Measurements from ENCODE around the gene PRDM16.

The PRDM16 gene

GRCh38 chr1:3132660-3133059 is 63.7 kb downstream of the PRDM16 start:
- TF ChIP-seq, protein P1, sequence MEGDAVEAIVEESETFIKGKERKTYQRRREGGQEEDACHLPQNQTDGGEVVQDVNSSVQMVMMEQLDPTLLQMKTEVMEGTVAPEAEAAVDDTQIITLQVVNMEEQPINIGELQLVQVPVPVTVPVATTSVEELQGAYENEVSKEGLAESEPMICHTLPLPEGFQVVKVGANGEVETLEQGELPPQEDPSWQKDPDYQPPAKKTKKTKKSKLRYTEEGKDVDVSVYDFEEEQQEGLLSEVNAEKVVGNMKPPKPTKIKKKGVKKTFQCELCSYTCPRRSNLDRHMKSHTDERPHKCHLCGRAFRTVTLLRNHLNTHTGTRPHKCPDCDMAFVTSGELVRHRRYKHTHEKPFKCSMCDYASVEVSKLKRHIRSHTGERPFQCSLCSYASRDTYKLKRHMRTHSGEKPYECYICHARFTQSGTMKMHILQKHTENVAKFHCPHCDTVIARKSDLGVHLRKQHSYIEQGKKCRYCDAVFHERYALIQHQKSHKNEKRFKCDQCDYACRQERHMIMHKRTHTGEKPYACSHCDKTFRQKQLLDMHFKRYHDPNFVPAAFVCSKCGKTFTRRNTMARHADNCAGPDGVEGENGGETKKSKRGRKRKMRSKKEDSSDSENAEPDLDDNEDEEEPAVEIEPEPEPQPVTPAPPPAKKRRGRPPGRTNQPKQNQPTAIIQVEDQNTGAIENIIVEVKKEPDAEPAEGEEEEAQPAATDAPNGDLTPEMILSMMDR (IDR thresholded peaks at IDR 0.05; ENCODE audit: borderline replicate concordance, extremely low read depth, low read length, poor library complexity, severe bottlenecking) = no peak
- TF ChIP-seq EZH2 (IDR thresholded peaks at IDR 0.05; ENCODE audit: borderline replicate concordance, low read depth, low read length, severe bottlenecking) = no peak
- Histone ChIP-seq H2AFZ (ENCODE audit: low read depth, low read length) (no peak overlapping the region), H3K27me3 (ENCODE audit: insufficient read depth, low read length, poor library complexity) (no peaks in the 10 kb centered on the region), H3K27ac (ENCODE audit: low read length) (no peak overlapping the region), H3K4me1 (ENCODE audit: insufficient read depth, low read length) (no peaks in the 10 kb centered on the region), H3K9ac (ENCODE audit: low read depth, low read length) (no peak overlapping the region), H3K9me3 (ENCODE audit: insufficient read depth, low read length, severe bottlenecking) (no peaks in the 10 kb centered on the region), H3K79me2 (ENCODE audit: insufficient read depth, low read length) (no peaks in the 10 kb centered on the region), H3K36me3 (ENCODE audit: insufficient read depth, low read length) (no peaks in the 10 kb centered on the region), H3K4me2 (ENCODE audit: insufficient read depth, low read length) (no peak overlapping the region), H3K4me3 (ENCODE audit: low read depth in 1 of 2, low read length in 2 of 2) (no peak overlapping the region), H4K20me1 (ENCODE audit: insufficient read depth, low read length) (0 out of 2 replicates have a peak, but pooled peaks cover 3% of the 10 kb centered on the region)
- ATAC-seq (ENCODE audit: insufficient read depth, low read depth) (no peak), DNase-seq (no peak)

- H3K27me3 ChIP-seq (ENCODE audit: insufficient read depth, low read length, poor library complexity) = no peaks in the 10 kb centered on the region
- no peaks in the 10 kb centered on the region for H3K36me3 ChIP-seq (ENCODE audit: insufficient read depth, low read length)
- no peaks in the 10 kb centered on the region for H3K4me1 ChIP-seq (ENCODE audit: insufficient read depth, low read length)
- TF ChIP-seq, protein P1 (IDR thresholded peaks at IDR 0.05; ENCODE audit: borderline replicate concordance, extremely low read depth, low read length, poor library complexity, severe bottlenecking) = no peak
- no peak for TF ChIP-seq EZH2 (IDR thresholded peaks at IDR 0.05; ENCODE audit: borderline replicate concordance, low read depth, low read length, severe bottlenecking)
- ATAC-seq (ENCODE audit: insufficient read depth, low read depth) (no peak), DNase-seq (no peak)
- no peaks in the 10 kb centered on the region for H3K79me2 ChIP-seq (ENCODE audit: insufficient read depth, low read length)
- H3K4me3 ChIP-seq (ENCODE audit: low read depth in 1 of 2, low read length in 2 of 2) = no peak overlapping the region
- no peak overlapping the region for H3K4me2 ChIP-seq (ENCODE audit: insufficient read depth, low read length)
- no peak overlapping the region for H3K9ac ChIP-seq (ENCODE audit: low read depth, low read length)
- no peaks in the 10 kb centered on the region for H3K9me3 ChIP-seq (ENCODE audit: insufficient read depth, low read length, severe bottlenecking)
- 0 out of 2 replicates have a peak, but pooled peaks cover 3% of the 10 kb centered on the region for H4K20me1 ChIP-seq (ENCODE audit: insufficient read depth, low read length)
- H2AFZ ChIP-seq (ENCODE audit: low read depth, low read length) = no peak overlapping the region
- H3K27ac ChIP-seq (ENCODE audit: low read length) = no peak overlapping the region
These were observed 64.7 kb downstream of the PRDM16 start for GRCh38 chr1:3133686-3134085.

DNA sequence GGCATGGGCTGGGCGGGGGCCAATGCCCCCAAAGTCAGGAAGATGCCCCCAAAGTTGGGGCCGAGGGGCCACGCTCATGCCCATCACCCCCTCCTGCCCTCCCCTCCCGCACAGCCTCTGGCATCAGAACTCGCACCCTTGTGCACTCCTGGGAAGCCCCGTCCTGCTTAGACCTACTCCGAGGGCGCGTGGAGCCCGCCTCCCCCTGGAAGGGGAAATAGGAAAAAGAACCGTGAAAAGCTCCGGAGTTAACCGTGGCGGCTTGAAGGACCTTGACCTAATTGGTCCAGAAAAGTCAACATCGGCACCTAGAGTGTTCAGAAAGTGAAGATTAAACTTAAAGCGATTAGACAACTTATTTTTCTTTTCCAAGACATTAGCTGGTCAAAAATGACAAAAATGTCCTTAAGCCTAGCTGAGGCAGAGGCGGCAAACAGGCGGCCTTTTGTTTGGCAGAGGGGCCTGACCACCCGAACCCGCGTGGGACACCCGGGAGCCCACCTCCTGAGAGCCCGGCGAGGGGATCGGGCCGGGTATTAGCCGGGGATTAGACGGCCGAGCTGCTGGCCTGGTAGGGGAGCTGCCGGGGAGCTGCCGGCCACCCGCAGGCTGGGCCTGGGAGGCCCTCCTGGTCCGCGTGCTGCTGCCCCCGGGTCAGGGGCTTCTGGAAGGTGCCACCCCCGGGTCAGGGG is 65.5 kb downstream of the PRDM16 start:
- H3K27ac ChIP-seq (ENCODE audit: low read length) = no peak overlapping the region
- TF ChIP-seq, protein P1 (IDR thresholded peaks at IDR 0.05; ENCODE audit: borderline replicate concordance, extremely low read depth, low read length, poor library complexity, severe bottlenecking) = no peak
- TF ChIP-seq EZH2 (IDR thresholded peaks at IDR 0.05; ENCODE audit: borderline replicate concordance, low read depth, low read length, severe bottlenecking) = no peak
- H2AFZ ChIP-seq (ENCODE audit: low read depth, low read length) = no peak overlapping the region

More for the DNA sequence above, 65.5 kb downstream of the PRDM16 start:
- Histone ChIP-seq H3K9ac (ENCODE audit: low read depth, low read length) (no peak overlapping the region), H3K4me1 (ENCODE audit: insufficient read depth, low read length) (no peaks in the 10 kb centered on the region), H4K20me1 (ENCODE audit: insufficient read depth, low read length) (no peaks in the 10 kb centered on the region), H3K4me3 (ENCODE audit: low read depth in 1 of 2, low read length in 2 of 2) (no peak overlapping the region), H3K9me3 (ENCODE audit: insufficient read depth, low read length, severe bottlenecking) (no peaks in the 10 kb centered on the region), H3K27me3 (ENCODE audit: insufficient read depth, low read length, poor library complexity) (no peaks in the 10 kb centered on the region), H3K79me2 (ENCODE audit: insufficient read depth, low read length) (no peaks in the 10 kb centered on the region), H3K36me3 (ENCODE audit: insufficient read depth, low read length) (no peaks in the 10 kb centered on the region), H3K4me2 (ENCODE audit: insufficient read depth, low read length) (no peak overlapping the region)
- DNase-seq = no peak
- no peak for ATAC-seq (ENCODE audit: insufficient read depth, low read depth)
